HG03097 (cell line): ENCODE results near the gene ARHGEF38.
A peak's percentile ranks its signal among the peaks of the same experiment; 100 is the strongest.
"Not testable (repeated sequence)": the region's sequence is repeated elsewhere in the genome, so short reads cannot be mapped to it uniquely, and the experiment has no call there.

Experiments
- ATAC-seq: cut with Tn5 transposase; IDR thresholded peaks from one replicate; pipeline ENCODE4 v1.9.1; 2021; ENCODE audit not compliant: unreplicated experiment, low FRiP score

The ARHGEF38 gene

DNA sequence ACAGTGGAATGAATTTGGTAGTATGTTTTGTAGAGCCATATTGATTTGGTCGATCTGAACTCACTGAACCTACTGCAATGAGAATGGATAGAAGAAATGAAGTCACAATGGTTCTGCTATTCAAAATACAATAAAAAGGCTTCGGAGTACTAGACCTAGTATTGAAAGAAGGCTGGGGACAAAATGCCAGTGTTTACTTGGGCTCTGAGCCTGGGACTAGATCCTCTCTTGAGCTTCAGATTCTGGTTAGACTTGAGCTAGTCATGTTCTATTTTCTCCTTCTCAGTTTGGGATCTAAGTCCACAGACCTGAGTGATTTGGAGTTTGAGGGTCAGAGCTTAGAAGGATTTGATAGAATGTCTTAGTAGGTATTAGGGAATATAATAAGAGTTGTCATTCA, 146.2 kb downstream of the ARHGEF38 start:
- ATAC-seq: no peak

DNA sequence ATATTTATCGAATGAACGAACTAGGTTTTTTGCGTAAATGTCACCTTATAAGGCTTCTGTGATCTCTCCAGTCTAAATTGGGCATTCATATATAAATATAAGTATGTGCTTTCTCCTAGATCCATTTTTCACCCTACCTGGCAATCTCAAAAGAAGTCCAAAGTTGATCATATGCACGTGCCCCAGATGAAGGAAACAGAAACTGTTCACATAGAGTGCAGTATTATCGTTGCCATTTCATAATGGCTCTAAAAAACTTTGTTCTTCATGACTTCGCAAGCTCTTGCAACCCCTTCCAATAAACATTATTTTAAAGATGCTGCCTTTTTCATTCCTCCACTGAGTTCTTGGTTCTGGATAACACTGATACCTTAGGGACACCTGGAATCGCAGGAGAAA, 155.4 kb downstream of the ARHGEF38 start:
- no peak for ATAC-seq

DNA sequence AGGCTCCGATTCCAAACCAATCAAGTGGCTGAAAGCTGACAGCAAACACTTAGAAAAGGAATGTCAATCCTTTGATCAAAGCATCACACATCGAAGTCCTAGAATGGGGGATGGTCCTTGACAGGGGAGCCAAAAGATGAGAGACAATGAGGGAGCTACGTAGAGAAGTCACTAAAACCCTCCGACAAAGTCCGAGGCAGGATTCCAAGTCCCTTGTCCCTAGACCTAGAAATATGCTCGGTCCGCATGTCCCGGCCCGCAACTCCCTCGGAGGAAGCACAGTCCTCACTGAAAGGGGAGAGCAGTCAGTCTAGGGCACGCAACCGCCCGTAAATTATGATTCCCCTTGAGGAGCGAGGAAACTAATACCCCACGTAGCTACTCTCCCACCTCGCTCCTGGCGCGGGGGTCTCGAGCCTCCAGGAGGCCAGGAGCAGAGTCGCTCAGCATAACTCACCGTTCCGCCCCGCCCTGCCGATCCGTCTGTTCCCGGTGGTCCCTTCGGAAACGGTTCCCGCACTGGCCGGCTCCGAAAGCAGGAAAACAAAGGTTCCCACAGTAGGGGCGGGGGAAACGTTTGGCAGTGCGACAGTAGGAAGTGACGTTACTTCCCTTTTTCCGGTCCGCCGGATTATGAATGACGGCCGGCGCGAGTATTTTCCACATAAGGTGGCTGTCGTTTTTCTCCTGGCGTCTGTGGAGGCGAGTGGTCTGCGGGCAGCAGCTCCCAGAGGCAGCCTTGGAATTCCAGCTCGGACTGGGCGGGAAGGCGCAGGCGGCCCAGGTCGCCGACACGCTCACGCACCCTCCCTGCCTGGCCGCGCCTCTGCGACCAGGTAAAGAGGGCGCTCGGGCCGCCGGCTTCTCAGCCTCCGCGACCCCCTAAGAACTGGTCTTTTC, 156.0 kb downstream of the ARHGEF38 start, which contains the start of the genes GSTCD and INTS12:
Gene GSTCD, plus strand, starts transcription at position 604 of the 900 bp plus-strand sequence. CDS start 8,830 bp downstream, outside the sequence.
Gene INTS12, minus strand, starts transcription at position 509 of the 900 bp plus-strand sequence. CDS start 8,684 bp downstream, outside the sequence.
- ATAC-seq: peak; percentile 78

- ATAC-seq: peak; percentile 33
These were observed 156.6 kb downstream of the ARHGEF38 start for GRCh38 chr4:105709081-105709450.

DNA sequence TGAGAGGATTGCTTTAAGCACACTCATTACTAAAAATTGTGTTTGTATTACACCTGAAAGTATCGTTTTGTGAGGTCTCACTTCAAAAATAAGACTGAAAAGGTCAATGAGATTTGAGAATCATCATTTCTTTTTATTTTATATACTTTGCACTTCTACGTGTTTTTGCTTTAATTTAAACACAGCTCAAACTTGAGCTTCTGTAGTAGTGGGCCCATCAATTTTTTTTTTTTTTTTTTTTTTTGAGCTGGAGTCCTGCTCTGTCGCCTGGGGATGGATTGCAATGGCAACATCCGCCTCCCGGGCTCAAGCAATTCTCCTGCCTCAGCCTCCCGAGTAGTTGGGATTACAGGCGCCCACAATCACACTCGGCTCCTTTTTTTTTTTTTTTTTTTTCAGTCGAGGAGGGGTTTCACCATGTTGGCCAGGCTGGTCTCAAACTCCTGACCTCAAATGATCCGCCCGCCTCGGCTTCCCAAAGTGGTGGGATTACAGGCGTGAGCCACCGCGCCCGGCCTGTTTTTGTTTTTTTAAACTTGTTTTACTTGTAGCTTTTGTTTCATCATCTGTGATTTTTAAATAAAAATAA, 157.7 kb downstream of the ARHGEF38 start:
- ATAC-seq: no peak

GRCh38 chr4:105710678-105711077, 158.3 kb downstream of the ARHGEF38 start:
- ATAC-seq: no peak

DNA sequence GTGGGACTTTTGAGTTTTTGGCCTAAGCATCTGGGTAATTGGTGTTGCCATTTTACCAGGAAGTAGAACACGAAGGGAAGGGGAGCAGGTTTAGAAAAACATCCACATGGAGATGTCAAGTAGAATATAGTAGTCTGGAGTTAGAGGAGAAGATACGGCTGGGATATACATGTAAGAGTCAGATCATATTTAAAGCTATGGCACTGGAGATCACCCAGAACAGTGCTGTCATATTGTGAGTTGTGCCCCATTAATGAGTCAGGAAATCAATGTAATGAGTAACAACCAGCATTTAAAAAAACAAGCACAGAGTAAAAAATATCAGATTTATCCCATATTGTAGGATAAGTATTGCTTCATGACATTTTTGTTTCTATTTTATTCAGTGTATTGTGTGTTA, 160.3 kb downstream of the ARHGEF38 start:
- ATAC-seq: no peak

- ATAC-seq: peak; percentile 32
These were observed 161.7 kb downstream of the ARHGEF38 start for GRCh38 chr4:105714071-105714521.

- no peak for ATAC-seq
These were observed 162.5 kb downstream of the ARHGEF38 start for GRCh38 chr4:105714932-105715331.

DNA sequence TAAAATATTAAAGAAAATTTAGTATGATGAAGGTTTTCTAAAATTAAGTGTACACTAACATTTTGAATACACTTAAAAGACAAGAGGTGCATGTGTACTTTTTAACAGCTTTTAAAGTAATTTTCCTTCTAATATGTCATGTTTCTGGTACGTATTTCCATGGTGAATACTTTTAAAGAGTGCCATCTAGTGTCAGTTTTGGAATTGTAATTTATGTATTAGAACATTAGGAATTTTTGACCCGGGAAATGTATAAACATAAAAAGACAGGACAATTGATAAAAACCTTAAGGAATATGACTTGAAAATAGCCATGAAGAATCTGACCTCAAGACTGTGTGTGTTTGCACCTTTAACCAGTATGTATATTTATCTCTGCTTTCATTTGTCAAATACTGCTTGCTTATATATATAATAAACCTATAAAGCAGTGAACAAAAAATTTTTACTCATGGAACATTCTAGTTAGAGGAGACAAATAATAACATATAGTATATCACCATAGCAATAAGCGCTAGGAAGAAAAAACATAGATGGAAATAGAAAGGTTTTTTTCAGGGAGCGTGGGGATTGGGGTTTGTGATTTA, 163.4 kb downstream of the ARHGEF38 start:
- ATAC-seq: no peak

DNA sequence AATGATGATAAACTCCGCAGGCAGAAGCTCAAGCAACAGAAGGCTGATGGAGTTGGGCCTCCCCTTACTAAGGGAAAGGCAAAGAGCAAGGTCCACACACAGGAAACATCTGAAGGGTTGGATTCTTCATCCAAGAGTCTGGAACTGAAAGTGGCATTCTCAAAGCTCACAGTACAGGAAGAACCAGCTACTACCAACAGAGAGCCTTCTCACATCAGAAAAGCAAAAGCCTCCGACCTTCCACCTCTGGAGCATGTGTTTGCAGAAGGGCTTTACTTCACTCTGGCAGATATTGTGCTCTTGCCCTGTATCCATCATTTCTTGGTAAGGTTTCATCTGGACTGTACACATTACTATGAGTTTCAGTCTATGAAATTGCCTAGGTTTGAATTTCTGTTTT, 166.8 kb downstream of the ARHGEF38 start:
- ATAC-seq: no peak

DNA sequence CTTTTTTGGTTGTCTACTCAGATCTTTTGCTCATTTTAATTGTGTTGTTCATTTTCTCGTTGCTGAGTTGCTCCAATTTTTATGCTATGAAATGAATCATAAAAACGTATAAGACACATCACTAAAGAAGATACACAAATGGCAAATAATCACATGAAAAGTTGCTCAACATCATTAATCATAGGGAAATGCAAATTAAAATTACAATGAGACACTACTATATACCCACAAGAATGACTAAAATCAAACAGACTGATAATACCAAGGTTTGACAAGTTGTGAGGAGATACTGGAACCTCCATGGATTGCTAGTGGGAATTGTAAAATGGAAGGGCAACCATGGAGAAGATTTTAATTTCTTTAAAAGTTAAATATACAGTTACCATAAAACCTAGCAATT, 173.2 kb downstream of the ARHGEF38 start:
- ATAC-seq: no peak

- not testable (repeated sequence) for ATAC-seq
These were observed 177.5 kb downstream of the ARHGEF38 start for GRCh38 chr4:105729895-105730294.
